SK-N-MC (cell line): ENCODE results near the gene ASB16.

Experiments
- EZH2 ChIP-seq: fragments of 200-600 bp; sonication (generic); IDR thresholded peaks from one replicate; pipeline ENCODE4 v1.6.1; 2017; ENCODE audit warnings: antibody characterized with exemption
- FOXP2 ChIP-seq: optimal IDR thresholded peaks from 2 replicates; pipeline ENCODE3; 2011; ENCODE audit warnings: mild to moderate bottlenecking, moderate library complexity; ENCODE audit not compliant: insufficient read depth; ENCODE audit errors: extremely low read length, control extremely low read depth
- POLR2AphosphoS5 ChIP-seq: IDR thresholded peaks from 2 replicates; pipeline ENCODE4 v1.6.1; 2012; ENCODE audit warnings: mild to moderate bottlenecking, low read depth, low read length, borderline replicate concordance

DNA sequence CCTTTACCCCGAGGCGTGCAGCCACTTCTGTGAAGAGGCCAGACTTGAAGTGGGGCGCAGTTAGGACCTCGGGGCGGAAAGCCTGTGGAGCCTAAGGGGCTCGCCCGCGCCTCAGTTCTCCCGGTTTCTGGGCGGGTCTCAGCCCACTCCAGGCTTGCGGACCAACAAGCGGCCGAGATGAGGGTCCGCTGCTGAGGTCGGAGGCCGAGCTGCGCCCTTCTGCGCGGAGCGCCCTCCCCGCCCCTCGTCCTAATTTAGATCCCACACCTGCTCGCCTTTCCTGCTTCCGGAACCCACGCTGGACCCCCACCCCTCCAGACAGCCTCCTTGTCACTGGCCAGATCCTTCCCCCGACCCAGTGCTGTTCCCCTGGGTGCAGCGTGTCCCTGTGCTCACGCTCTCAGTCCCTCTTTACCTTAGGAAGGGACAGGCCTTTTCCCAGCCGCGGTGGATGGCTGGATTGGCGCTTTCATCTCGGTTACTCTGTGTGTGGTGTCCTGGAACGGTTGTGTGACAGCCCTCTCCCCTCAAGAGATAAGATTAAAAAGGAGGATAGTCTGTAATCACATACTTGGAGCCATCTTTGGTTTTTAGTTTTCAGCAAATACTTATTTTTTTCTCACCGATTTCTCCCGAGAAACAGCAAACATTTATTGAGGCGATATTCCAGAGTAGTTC is 30.1 kb downstream of the ASB16 start:
- no peak; the same call in 1 of the 2 replicates for TF ChIP-seq POLR2AphosphoS5
- TF ChIP-seq EZH2, result no peak
- TF ChIP-seq FOXP2, result no peak
